Chondrocyte (in vitro differentiated cells): ENCODE data around the gene PYY. TPM values are rescaled to one million over a fixed set of nuclear protein-coding genes. Genes with fewer than 3 reads are reported as not detected.
A peak's percentile ranks its signal among the peaks of the same experiment; 100 is the strongest.
"Not testable (repeated sequence)": the region's sequence is repeated elsewhere in the genome, so short reads cannot be mapped to it uniquely, and the experiment has no call there.

ENCODE experiments used
- DNase-seq: peaks from one replicate; pipeline ENCODE4 v3.0.0; 2021; ENCODE audit warnings: mixed read lengths, low spot score
- H3K27ac Mint-ChIP-seq: one replicate; pipeline ENCODE4 v1.8.0; 2021; ENCODE audit warnings: mild to moderate bottlenecking, moderate library complexity, mixed read lengths; ENCODE audit not compliant: unreplicated experiment
- H3K27me3 Mint-ChIP-seq: 2 replicates; pipeline ENCODE4 v1.8.0; 2021; ENCODE audit warnings: low read depth, mixed read lengths
- H3K36me3 Mint-ChIP-seq: 2 replicates; pipeline ENCODE4 v1.8.0; 2021; ENCODE audit warnings: low read depth, mixed read lengths
- H3K4me1 Mint-ChIP-seq: 2 replicates; pipeline ENCODE4 v1.8.0; 2021; ENCODE audit warnings: low read depth, mild to moderate bottlenecking, mixed read lengths
- H3K4me3 Mint-ChIP-seq: one replicate; pipeline ENCODE4 v1.8.0; 2021; ENCODE audit warnings: mild to moderate bottlenecking, moderate library complexity, mixed read lengths; ENCODE audit not compliant: unreplicated experiment
- H3K9me3 Mint-ChIP-seq: 2 replicates; pipeline ENCODE4 v1.8.0; 2021; ENCODE audit warnings: low read depth, mixed read lengths
- CTCF ChIP-seq: fragments of 200-600 bp; sonication (generic); IDR thresholded peaks from 2 replicates; pipeline ENCODE4 v1.5.0; 2021; ENCODE audit warnings: antibody characterized with exemption, mild to moderate bottlenecking, moderate library complexity
- total RNA-seq: library from RNA; stranded (reverse); gene quantifications from 3 replicates; pipeline ENCODE4 v1.2.1, GENCODE V29; 2021

PYY gene
- total RNA-seq, 1 donor from 2014 or later, result not detected

- H3K4me3 Mint-ChIP-seq, result no peak overlapping the region
- no peaks in the 10 kb centered on the region for H3K36me3 Mint-ChIP-seq
Measured at GRCh38 chr17:43999024-43999423, 45.3 kb upstream of the PYY start.

GRCh38 chr17:43998552-43998951 lies 44.8 kb upstream of the PYY start:
- H3K27me3 Mint-ChIP-seq, result peaks cover 7% of the 10 kb centered on the region
- H3K27ac Mint-ChIP-seq, result no peak overlapping the region
- H3K4me3 Mint-ChIP-seq, result no peak overlapping the region
- no peaks in the 10 kb centered on the region for H3K36me3 Mint-ChIP-seq
- no peaks in the 10 kb centered on the region for H3K9me3 Mint-ChIP-seq
- no peak for TF ChIP-seq CTCF
- H3K4me1 Mint-ChIP-seq, result no peaks in the 10 kb centered on the region
- DNase-seq, result no peak

More at GRCh38 chr17:43999024-43999423, 45.3 kb upstream of the PYY start:
- Mint-ChIP-seq H3K4me1 (no peaks in the 10 kb centered on the region), H3K9me3 (no peaks in the 10 kb centered on the region), H3K27me3 (peaks cover 6% of the 10 kb centered on the region), H3K27ac (no peak overlapping the region)
- no peak for TF ChIP-seq CTCF
- DNase-seq, result no peak

GRCh38 chr17:43997180-43997579 lies 43.4 kb upstream of the PYY start:
- H3K36me3 Mint-ChIP-seq, H3K27me3 Mint-ChIP-seq, DNase-seq, H3K4me1 Mint-ChIP-seq, H3K9me3 Mint-ChIP-seq, H3K4me3 Mint-ChIP-seq, H3K27ac Mint-ChIP-seq: not testable (repeated sequence)

- Mint-ChIP-seq H3K9me3 (no peaks in the 10 kb centered on the region), H3K27me3 (peaks cover 7% of the 10 kb centered on the region), H3K36me3 (no peaks in the 10 kb centered on the region), H3K4me1 (no peaks in the 10 kb centered on the region), H3K27ac (no peak overlapping the region), H3K4me3 (peak overlapping the region; percentile 49)
- peak; percentile 53 for TF ChIP-seq CTCF
- DNase-seq, result no peak
Measured at GRCh38 chr17:43995150-43995471, 41.4 kb upstream of the PYY start.

- no peaks in the 10 kb centered on the region for H3K36me3 Mint-ChIP-seq
- peaks cover 7% of the 10 kb centered on the region for H3K27me3 Mint-ChIP-seq
- peak; percentile 95 for TF ChIP-seq CTCF
- H3K27ac Mint-ChIP-seq, result no peak overlapping the region
- H3K4me3 Mint-ChIP-seq, result peak overlapping the region; percentile 49
- H3K9me3 Mint-ChIP-seq, result no peaks in the 10 kb centered on the region
- DNase-seq, result peak; percentile 94
- no peaks in the 10 kb centered on the region for H3K4me1 Mint-ChIP-seq
Measured at GRCh38 chr17:43994272-43995149, 40.8 kb upstream of the PYY start.

GRCh38 chr17:43992641-43993040 lies 38.9 kb upstream of the PYY start:
- H3K36me3 Mint-ChIP-seq, result no peaks in the 10 kb centered on the region

More at GRCh38 chr17:43992641-43993040, 38.9 kb upstream of the PYY start:
- Mint-ChIP-seq H3K9me3 (no peaks in the 10 kb centered on the region), H3K27me3 (peaks cover 12% of the 10 kb centered on the region), H3K4me1 (no peaks in the 10 kb centered on the region), H3K27ac (no peak overlapping the region), H3K4me3 (no peak overlapping the region)
- TF ChIP-seq CTCF, result no peak
- DNase-seq, result peak; percentile 36
